Endothelial cell of umbilical vein (primary cell): ENCODE measurements around the gene FAM174B. TPM values are rescaled to one million over a fixed set of nuclear protein-coding genes. Genes with fewer than 3 reads are reported as not detected.

Source experiments
- BruUV-seq: library from RNA; stranded (reverse); fragments of 400-500 nt; replicated peaks from 2 replicates; lab custom pipeline; 2021; lab: Mats Ljungman, UMichigan
- CTCF ChIA-PET: fragments of 300-600, 350-600 bp; sonication (Branson Sonifier 250); formaldehyde crosslinking; loops from one replicate; lab custom pipeline; 2021; ENCODE audit warnings: antibody characterized with exemption, inconsistent platforms; lab: Charles Lee
- POLR2A ChIA-PET: fragments of 300-600, 350-600 bp; sonication (Branson Sonifier 250); formaldehyde crosslinking; loops from one replicate; lab custom pipeline; 2021; ENCODE audit warnings: antibody characterized with exemption, inconsistent platforms; lab: Charles Lee
- DNase-seq: peaks from one replicate; pipeline ENCODE4 v3.0.0-alpha.2; 2011; ENCODE audit warnings: low read depth, low spot score
- FAIRE-seq: peaks from 2 replicates; lab custom pipeline; 2011; peaks lifted over from hg19 to GRCh38; lab: Jason Lieb, UNC
- H2AFZ ChIP-seq: 2 replicates; pipeline ENCODE4 v1.6.0; 2012; ENCODE audit warnings: low read depth, low read length, control low read depth, inconsistent platforms
- H3K27ac ChIP-seq: 2 replicates; pipeline ENCODE4 v1.5.1; 2011; ENCODE audit warnings: low read depth, mild to moderate bottlenecking, control low read depth, low read length, moderate library complexity; ENCODE audit not compliant: insufficient read depth
- H3K27me3 ChIP-seq, 2 experiments: 2 replicates each; pipeline versions ENCODE4 v1.6.0 to v1.6.1; 2011; ENCODE audit warnings: low read length in 2 of 2, mixed read lengths in 1 of 2; ENCODE audit not compliant: control insufficient read depth in 2 of 2, insufficient read depth in 2 of 2
- H3K36me3 ChIP-seq, 2 experiments: 2 replicates in 1 of 2; 3 replicates in 1 of 2; pipeline ENCODE4 v1.5.1; 2011; ENCODE audit warnings: low read length in 2 of 2, mild to moderate bottlenecking in 1 of 2, moderate library complexity in 1 of 2; ENCODE audit not compliant: control insufficient read depth in 2 of 2, insufficient read depth in 2 of 2; ENCODE audit errors: extremely low read depth in 1 of 2
- H3K4me1 ChIP-seq: 3 replicates; pipeline ENCODE4 v1.5.1; 2011; ENCODE audit warnings: mild to moderate bottlenecking, low read length; ENCODE audit not compliant: control insufficient read depth, insufficient read depth; ENCODE audit errors: extremely low read depth
- H3K4me2 ChIP-seq: 2 replicates; pipeline ENCODE4 v1.6.1; 2011; ENCODE audit warnings: low read length, control low read depth, mixed read lengths; ENCODE audit not compliant: insufficient read depth
- H3K4me3 ChIP-seq, 3 experiments: fragments of 200-600 bp in 1 of 3; sonication (generic), shearing (Covaris generic) in 1 of 3; replicated peaks in 1 of 3; 2 replicates each; pipeline ENCODE4 v1.5.1; 2011 to 2016; ENCODE audit warnings: control low read depth in 3 of 3, low read length in 3 of 3, mild to moderate bottlenecking in 2 of 3, inconsistent platforms in 1 of 3, low read depth in 1 of 3, moderate library complexity in 1 of 3; ENCODE audit not compliant: insufficient read depth in 1 of 3
- H3K79me2 ChIP-seq: 2 replicates; pipeline ENCODE4 v1.6.0; 2012; ENCODE audit warnings: low read length, inconsistent platforms; ENCODE audit not compliant: control insufficient read depth, insufficient read depth
- H3K9ac ChIP-seq: replicated peaks from 2 replicates; pipeline ENCODE3; 2011; ENCODE audit warnings: low read length, control low read depth; ENCODE audit not compliant: insufficient read depth; ENCODE audit errors: extremely low read depth
- H3K9me1 ChIP-seq: replicated peaks from 3 replicates; pipeline ENCODE4 v1.6.0; 2011; ENCODE audit warnings: mild to moderate bottlenecking, low read length; ENCODE audit not compliant: control insufficient read depth, insufficient read depth; ENCODE audit errors: extremely low read depth
- H3K9me3 ChIP-seq: replicated peaks from 2 replicates; pipeline ENCODE4 v1.5.1; 2012; ENCODE audit warnings: low read length, inconsistent platforms; ENCODE audit not compliant: control insufficient read depth, insufficient read depth
- H4K20me1 ChIP-seq: replicated peaks from 2 replicates; pipeline ENCODE3; 2011; ENCODE audit warnings: mild to moderate bottlenecking, low read length; ENCODE audit not compliant: control insufficient read depth, insufficient read depth; ENCODE audit errors: extremely low read depth
- EZH2 ChIP-seq: IDR thresholded peaks from 2 replicates; pipeline ENCODE4 v1.6.1; 2012; ENCODE audit warnings: borderline replicate concordance, low read depth, mild to moderate bottlenecking, moderate library complexity, low read length, inconsistent platforms; ENCODE audit not compliant: severe bottlenecking
- FOS ChIP-seq: IDR thresholded peaks from 2 replicates; pipeline ENCODE4 v1.6.1; 2011; ENCODE audit warnings: mild to moderate bottlenecking, low read length, moderate library complexity, borderline replicate concordance; ENCODE audit not compliant: insufficient read depth
- JUN ChIP-seq: IDR thresholded peaks from 2 replicates; pipeline ENCODE4 v1.6.1; 2011; ENCODE audit warnings: borderline replicate concordance, low read depth; ENCODE audit not compliant: insufficient read length, insufficient read depth
- POLR2A ChIP-seq: IDR thresholded peaks from 2 replicates; pipeline ENCODE4 v1.6.1; 2012; ENCODE audit warnings: low read depth, mild to moderate bottlenecking, control low read depth, low read length
- POLR2AphosphoS5 ChIP-seq: IDR thresholded peaks from 2 replicates; pipeline ENCODE4 v1.6.1; 2012; ENCODE audit warnings: low read depth, mild to moderate bottlenecking, control low read depth, low read length, moderate library complexity; ENCODE audit not compliant: insufficient read depth
- dilution Hi-C: fragments of 300-500 bp; cut with MboI; formaldehyde crosslinking; loops from one replicate; pipeline ENCODE4 v1.15.0; 2019; ENCODE audit warnings: low sequenced_read_pairs; ENCODE audit not compliant: extremely low pct_ligation_motif_present
- intact Hi-C: fragments of 100-400 bp; cut with micrococcal nuclease; formaldehyde crosslinking; loops from one replicate; pipeline ENCODE4 v1.10.0; 2022
- polyA plus RNA-seq, 4 experiments: library from polyadenylated mRNA; depleted of rRNA in 3 of 4; stranded (reverse) in 3 of 4; unstranded in 1 of 4; fragments of >200 nt; gene quantifications; 2 replicates each; pipeline versions ENCODE4 v1.2.1 to v1.2.3, GENCODE V29; 2011 to 2012; ENCODE audit warnings: missing spikeins in 1 of 4
- total RNA-seq: library from RNA; stranded (reverse); gene quantifications from 2 replicates; pipeline ENCODE4 v1.2.3, GENCODE V29; 2021
- TF ChIP-seq, protein P1 (sequence below), 2 donors: IDR thresholded peaks; 1 replicate in 1 of 2; 2 replicates in 1 of 2; pipeline ENCODE4 v1.5.1; 2011; ENCODE audit warnings: low read length in 2 of 2, mild to moderate bottlenecking in 2 of 2, moderate library complexity in 2 of 2, control low read depth in 1 of 2, inconsistent platforms in 1 of 2, low read depth in 1 of 2; ENCODE audit not compliant: insufficient read depth in 1 of 2; ENCODE audit errors: extremely low read depth in 1 of 2
- TF ChIP-seq, protein P2 (sequence below): IDR thresholded peaks from 2 replicates; pipeline ENCODE4 v1.6.1; 2011; ENCODE audit not compliant: insufficient read depth, insufficient read length

FAM174B gene
- total and polyA plus RNA-seq, 2 donors (not counting 3 experiments of a cell fraction or from before 2014, with no cell fraction given): 25.9 to 30.2 TPM

DNA sequence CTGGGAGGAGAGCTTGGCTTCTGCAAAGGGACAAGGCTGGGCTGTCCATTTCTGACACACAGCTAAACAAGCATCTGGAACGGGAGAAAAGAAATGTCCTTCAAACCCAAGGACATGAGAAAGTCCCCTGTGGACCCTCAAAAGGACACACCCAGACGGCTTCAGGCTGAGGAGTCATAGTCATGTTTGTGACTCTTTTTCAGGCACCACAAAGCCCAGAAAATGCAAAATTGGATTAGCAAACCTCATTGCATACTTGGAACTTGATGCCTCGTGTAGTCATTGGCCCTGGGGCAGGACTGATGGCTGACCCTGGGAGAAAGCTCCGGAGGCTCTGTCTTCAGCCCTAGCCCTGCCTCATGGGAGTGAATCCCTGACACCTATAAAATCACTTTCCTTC is 21.5 kb downstream of the FAM174B start:
- peaks cover 0 to under 1% of the 10 kb centered on the region in 2 experiments for H3K36me3 ChIP-seq
- no peaks in the 10 kb centered on the region for H3K27me3 ChIP-seq

More for the DNA sequence above, 21.5 kb downstream of the FAM174B start:
- H2AFZ ChIP-seq: no peak overlapping the region
- ChIA-PET POLR2A (no interaction called here), CTCF (no interaction called here)
- H3K9ac ChIP-seq: no peak overlapping the region
- peaks cover 78% of the 10 kb centered on the region for H3K79me2 ChIP-seq
- dilution Hi-C loops: no loop called here
- TF ChIP-seq, protein P1, sequence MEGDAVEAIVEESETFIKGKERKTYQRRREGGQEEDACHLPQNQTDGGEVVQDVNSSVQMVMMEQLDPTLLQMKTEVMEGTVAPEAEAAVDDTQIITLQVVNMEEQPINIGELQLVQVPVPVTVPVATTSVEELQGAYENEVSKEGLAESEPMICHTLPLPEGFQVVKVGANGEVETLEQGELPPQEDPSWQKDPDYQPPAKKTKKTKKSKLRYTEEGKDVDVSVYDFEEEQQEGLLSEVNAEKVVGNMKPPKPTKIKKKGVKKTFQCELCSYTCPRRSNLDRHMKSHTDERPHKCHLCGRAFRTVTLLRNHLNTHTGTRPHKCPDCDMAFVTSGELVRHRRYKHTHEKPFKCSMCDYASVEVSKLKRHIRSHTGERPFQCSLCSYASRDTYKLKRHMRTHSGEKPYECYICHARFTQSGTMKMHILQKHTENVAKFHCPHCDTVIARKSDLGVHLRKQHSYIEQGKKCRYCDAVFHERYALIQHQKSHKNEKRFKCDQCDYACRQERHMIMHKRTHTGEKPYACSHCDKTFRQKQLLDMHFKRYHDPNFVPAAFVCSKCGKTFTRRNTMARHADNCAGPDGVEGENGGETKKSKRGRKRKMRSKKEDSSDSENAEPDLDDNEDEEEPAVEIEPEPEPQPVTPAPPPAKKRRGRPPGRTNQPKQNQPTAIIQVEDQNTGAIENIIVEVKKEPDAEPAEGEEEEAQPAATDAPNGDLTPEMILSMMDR (IDR thresholded peaks at IDR 0.05; ENCODE audit: extremely low read depth in 1 of 2, insufficient read depth in 1 of 2, low read depth in 1 of 2, low read length in 2 of 2): no peak
- TF ChIP-seq FOS (no peak), POLR2A (no peak), EZH2 (no peak), POLR2AphosphoS5 (no peak), JUN (no peak)
- TF ChIP-seq, protein P2, sequence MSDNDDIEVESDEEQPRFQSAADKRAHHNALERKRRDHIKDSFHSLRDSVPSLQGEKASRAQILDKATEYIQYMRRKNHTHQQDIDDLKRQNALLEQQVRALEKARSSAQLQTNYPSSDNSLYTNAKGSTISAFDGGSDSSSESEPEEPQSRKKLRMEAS: no peak
- BruUV-seq: no TSS peak
- no peak overlapping the region for H3K4me2 ChIP-seq
- H3K4me1 ChIP-seq: peaks cover 8% of the 10 kb centered on the region
- H3K9me1 ChIP-seq: no peaks in the 10 kb centered on the region
- intact Hi-C loops: no loop called here
- H3K9me3 ChIP-seq: no peaks in the 10 kb centered on the region
- H3K4me3 ChIP-seq: no peak overlapping the region
- FAIRE-seq (no peak), DNase-seq (no peak)
- H4K20me1 ChIP-seq: no peaks in the 10 kb centered on the region
- no peak overlapping the region for H3K27ac ChIP-seq
